Measurements from ENCODE around the gene SRRM3.

DNA sequence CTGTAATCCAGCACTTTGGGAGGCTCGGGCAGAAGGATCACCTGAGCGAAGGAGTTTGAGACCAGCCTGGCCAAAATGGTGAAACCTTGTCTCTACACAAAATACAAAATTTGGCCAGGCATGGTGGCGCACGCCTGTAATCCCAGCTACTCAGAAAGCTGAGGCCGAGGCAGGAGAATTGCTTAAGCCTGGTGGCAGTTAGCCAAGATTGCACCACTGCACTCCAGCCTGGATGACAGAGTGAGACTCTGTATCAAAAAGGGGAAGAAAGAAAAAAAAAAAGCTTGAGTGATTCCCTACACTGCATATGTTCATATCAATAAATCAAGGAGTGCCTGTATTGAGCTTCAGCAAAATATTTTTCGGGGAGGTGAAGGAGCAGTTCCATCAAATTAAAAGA, 45.8 kb upstream of the SRRM3 start:
- TF ChIP-seq, protein P1, sequence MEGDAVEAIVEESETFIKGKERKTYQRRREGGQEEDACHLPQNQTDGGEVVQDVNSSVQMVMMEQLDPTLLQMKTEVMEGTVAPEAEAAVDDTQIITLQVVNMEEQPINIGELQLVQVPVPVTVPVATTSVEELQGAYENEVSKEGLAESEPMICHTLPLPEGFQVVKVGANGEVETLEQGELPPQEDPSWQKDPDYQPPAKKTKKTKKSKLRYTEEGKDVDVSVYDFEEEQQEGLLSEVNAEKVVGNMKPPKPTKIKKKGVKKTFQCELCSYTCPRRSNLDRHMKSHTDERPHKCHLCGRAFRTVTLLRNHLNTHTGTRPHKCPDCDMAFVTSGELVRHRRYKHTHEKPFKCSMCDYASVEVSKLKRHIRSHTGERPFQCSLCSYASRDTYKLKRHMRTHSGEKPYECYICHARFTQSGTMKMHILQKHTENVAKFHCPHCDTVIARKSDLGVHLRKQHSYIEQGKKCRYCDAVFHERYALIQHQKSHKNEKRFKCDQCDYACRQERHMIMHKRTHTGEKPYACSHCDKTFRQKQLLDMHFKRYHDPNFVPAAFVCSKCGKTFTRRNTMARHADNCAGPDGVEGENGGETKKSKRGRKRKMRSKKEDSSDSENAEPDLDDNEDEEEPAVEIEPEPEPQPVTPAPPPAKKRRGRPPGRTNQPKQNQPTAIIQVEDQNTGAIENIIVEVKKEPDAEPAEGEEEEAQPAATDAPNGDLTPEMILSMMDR (conservative IDR thresholded peaks at IDR 0.05) = no peak
- TF ChIP-seq EZH2 (IDR thresholded peaks at IDR 0.05; ENCODE audit: low read depth) = no peak

All from PC-9 (cell line).